HG03521 (cell line): Measurements from ENCODE around the gene EDEM1.

Experiments
- ATAC-seq: cut with Tn5 transposase; IDR thresholded peaks from one replicate; pipeline ENCODE4 v1.9.1; 2021; ENCODE audit warnings: mild to moderate bottlenecking, moderate library complexity; ENCODE audit not compliant: unreplicated experiment

EDEM1 gene

DNA sequence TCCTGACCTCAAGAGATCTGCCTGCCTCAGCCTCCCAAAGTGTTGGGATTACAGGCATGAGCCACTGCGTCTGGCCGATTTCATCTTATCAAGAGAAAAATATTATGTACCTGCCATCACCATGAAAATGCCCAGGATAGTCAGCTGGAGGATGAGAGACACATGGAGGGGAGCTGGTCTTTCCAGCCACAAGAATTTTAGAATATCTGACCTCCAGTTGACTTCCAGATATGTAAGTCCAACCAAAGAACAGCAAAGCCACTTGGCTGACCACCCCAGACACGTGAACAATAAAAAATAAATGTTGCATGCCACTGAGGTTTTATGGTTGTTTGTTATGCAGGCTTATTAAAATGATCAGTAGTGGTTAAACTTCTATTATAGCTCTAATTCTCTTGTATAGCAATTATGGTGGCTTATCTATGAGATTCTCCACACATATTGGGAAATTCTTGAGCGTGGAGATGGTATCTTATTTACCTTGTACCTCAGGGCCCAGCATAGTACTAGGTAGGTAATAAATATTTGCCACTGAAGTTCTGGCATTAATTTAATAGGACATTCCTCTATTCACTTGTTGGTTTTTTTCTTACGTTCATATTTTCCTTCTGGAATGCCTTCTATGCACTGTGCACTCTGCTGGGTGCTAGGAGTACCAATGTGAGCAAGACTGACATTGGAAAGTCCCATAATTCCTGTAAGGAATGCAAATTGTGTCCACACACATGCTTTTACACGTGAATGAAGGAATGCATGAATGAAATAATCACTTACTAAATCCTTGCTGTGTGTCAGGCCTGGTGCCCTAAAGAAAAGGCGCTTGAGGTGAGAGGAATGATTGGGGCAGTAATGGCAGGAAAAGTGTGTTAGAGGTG, 77.6 kb downstream of the EDEM1 start:
- no peak for ATAC-seq

DNA sequence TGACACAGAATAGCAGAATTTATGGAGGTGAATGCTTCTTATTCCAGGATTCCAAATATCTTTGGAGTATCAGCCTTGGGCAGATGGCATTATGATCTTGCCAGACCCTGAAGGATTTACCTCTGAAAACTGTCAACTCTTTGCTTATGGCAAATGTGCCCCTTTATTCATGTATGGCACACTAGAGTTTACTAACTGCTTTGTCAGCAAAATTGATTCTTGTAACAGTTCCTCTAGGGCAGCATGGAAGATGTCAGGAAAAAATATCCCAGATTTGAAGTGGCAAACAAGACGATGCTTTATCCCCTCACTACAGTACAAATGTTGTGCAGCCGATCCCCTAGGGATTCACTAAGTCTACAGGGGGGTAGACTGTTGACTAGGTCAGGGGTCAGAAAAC, 79.7 kb downstream of the EDEM1 start:
- no peak for ATAC-seq

DNA sequence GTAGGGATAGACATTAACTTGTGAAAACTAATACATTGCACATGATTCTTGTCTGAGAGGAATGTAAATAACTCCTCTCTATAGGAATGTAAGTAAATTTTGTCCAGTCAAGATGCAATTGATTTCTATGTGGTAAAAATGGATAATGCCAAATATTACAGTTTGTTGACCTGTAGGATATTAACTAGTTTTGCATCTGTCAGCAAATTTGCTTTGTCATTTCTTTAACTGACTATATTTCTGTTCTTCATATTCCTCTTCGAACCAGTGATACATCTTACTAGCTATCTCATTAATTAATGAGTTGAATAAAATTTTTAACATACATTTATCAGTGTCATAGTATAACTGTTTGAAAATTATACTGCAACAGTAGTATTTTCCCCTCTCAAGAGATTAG, 80.4 kb downstream of the EDEM1 start:
- ATAC-seq: no peak
